22Rv1 (cell line): ENCODE data around the gene LRRN2.

Experiments used
- CTCF ChIP-seq: fragments of 450-650 bp; IDR thresholded peaks from 2 replicates; pipeline ENCODE4 v1.5.1; 2017; ENCODE audit warnings: mild to moderate bottlenecking
- ZFX ChIP-seq: fragments of 450-650 bp; IDR thresholded peaks from 2 replicates; pipeline ENCODE4 v1.6.1; 2017; ENCODE audit warnings: antibody characterized with exemption, borderline replicate concordance

DNA sequence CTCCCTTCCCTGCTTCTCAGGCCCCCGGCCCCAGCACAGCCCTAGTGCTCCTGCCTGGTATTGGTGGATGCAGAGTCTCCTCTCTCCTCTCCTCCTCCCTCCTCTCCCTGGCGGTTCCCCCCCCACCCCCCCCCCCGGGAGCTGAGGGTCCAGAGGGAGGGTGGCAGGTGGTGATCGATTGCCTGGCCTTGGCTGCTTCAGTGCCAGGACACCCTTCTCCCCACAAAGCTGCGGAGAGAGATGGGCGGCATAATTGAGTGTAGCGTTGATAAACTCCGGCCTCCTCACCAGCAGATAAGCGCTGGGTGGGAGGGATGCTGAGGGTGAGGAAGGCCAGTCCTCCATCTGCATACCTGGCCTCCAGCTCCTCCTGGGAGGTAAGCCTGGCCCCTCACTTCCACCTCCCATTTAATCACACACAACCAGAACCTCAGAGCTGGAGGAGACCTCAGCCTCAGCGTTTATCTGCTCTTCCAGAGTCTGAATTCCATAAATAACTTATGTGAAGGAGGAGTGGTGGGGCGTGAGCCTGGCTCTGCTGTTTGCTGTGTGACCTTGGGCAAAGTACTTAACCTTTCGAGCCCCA is 60.8 kb downstream of the LRRN2 start:
- TF ChIP-seq CTCF, result no peak
- no peak for TF ChIP-seq ZFX
